GM23338 (cell line): ENCODE results near the gene NLRP1. TPM values are rescaled to one million over a fixed set of nuclear protein-coding genes. Genes with fewer than 3 reads are reported as not detected.

Experiments used
- ATAC-seq: fragments of 200-7000 bp; cut with Tn5 transposase; 3 replicates; pipeline ENCODE4 v1.9.1; 2020
- DNase-seq: peaks from one replicate; pipeline ENCODE4 v3.0.0-alpha.2; 2015; ENCODE audit warnings: low spot score
- H2AFZ ChIP-seq: fragments of 200-600 bp; sonication (generic); 2 replicates; pipeline ENCODE4 v1.8.0; 2016; ENCODE audit warnings: antibody characterized with exemption, mild to moderate bottlenecking, moderate library complexity
- H3F3A ChIP-seq: fragments of 200-600 bp; sonication (generic); replicated peaks from 2 replicates; pipeline ENCODE4 v1.8.0; 2017; ENCODE audit warnings: antibody characterized with exemption, mixed run types, low read depth
- H3K27ac ChIP-seq: fragments of 200-600 bp; sonication (generic); 2 replicates; pipeline ENCODE4 v1.6.1; 2016; ENCODE audit warnings: low read depth
- H3K27me3 ChIP-seq: fragments of 200-600 bp; sonication (generic); 2 replicates; pipeline ENCODE4 v1.8.0; 2016; ENCODE audit warnings: mild to moderate bottlenecking, mixed run types, moderate library complexity; ENCODE audit not compliant: insufficient read depth
- H3K36me3 ChIP-seq: fragments of 200-600 bp; sonication (generic); 2 replicates; pipeline ENCODE4 v1.8.0; 2016; ENCODE audit warnings: mild to moderate bottlenecking; ENCODE audit not compliant: insufficient read depth
- H3K4me1 ChIP-seq: fragments of 200-600 bp; sonication (generic); 2 replicates; pipeline ENCODE4 v1.8.0; 2016; ENCODE audit warnings: mild to moderate bottlenecking, moderate library complexity; ENCODE audit not compliant: insufficient read depth
- H3K4me2 ChIP-seq: fragments of 200-600 bp; sonication (generic); 2 replicates; pipeline ENCODE4 v1.7.1; 2017; ENCODE audit warnings: mixed run types
- H3K4me3 ChIP-seq: fragments of 200-600 bp; sonication (generic); 2 replicates; pipeline ENCODE4 v1.6.1; 2016; ENCODE audit warnings: mixed run types
- H3K79me2 ChIP-seq: fragments of 200-600 bp; sonication (generic); replicated peaks from 2 replicates; pipeline ENCODE4 v1.8.0; 2017; ENCODE audit warnings: mild to moderate bottlenecking; ENCODE audit not compliant: insufficient read depth
- H3K9me2 ChIP-seq: fragments of 200-600 bp; sonication (generic); 2 replicates; pipeline ENCODE4 v1.8.0; 2017; ENCODE audit not compliant: insufficient read depth
- H4K20me1 ChIP-seq: fragments of 200-600 bp; sonication (generic); replicated peaks from 2 replicates; pipeline ENCODE4 v1.8.0; 2017; ENCODE audit warnings: mild to moderate bottlenecking; ENCODE audit not compliant: insufficient read depth
- H3K27ac Mint-ChIP-seq: 2 replicates; pipeline ENCODE4 v1.8.0; 2020; ENCODE audit warnings: inconsistent platforms, mild to moderate bottlenecking, moderate library complexity, mixed read lengths
- H3K27me3 Mint-ChIP-seq: 3 replicates; pipeline ENCODE4 v1.8.0; 2022; ENCODE audit warnings: low read depth, mild to moderate bottlenecking, moderate library complexity, mixed read lengths, inconsistent platforms; ENCODE audit not compliant: insufficient read depth, poor library complexity
- H3K36me3 Mint-ChIP-seq: 3 replicates; pipeline ENCODE4 v1.8.0; 2021; ENCODE audit warnings: low read depth, mild to moderate bottlenecking, inconsistent platforms, moderate library complexity, mixed read lengths
- H3K4me1 Mint-ChIP-seq: 3 replicates; pipeline ENCODE4 v1.8.0; 2020; ENCODE audit warnings: mild to moderate bottlenecking, inconsistent platforms, mixed read lengths
- H3K4me3 Mint-ChIP-seq: 3 replicates; pipeline ENCODE4 v1.8.0; 2021; ENCODE audit warnings: moderate library complexity, mild to moderate bottlenecking, inconsistent platforms, mixed read lengths
- H3K9me3 Mint-ChIP-seq: 3 replicates; pipeline ENCODE4 v1.8.0; 2020; ENCODE audit warnings: moderate library complexity, mild to moderate bottlenecking, inconsistent platforms, mixed read lengths
- CREB1 ChIP-seq: fragments of 250-450 bp; sonication (Bioruptor Pico); IDR thresholded peaks from 2 replicates; pipeline ENCODE4 v1.5.0; 2020; ENCODE audit warnings: low read depth, mild to moderate bottlenecking, moderate library complexity
- CTCF ChIP-seq, 2 experiments: fragments of 200-600 bp in 1 of 2; sonication (generic) in 1 of 2; conservative IDR thresholded peaks; 2 replicates each; pipeline versions ENCODE4 v1.5.1 to v1.6.1; 2016 to 2017; ENCODE audit warnings: antibody characterized with exemption in 2 of 2, low read depth in 2 of 2, mild to moderate bottlenecking in 2 of 2, moderate library complexity in 1 of 2
- ETS1 ChIP-seq: IDR thresholded peaks from 2 replicates; pipeline ENCODE4 v1.6.1; 2016; ENCODE audit warnings: antibody characterized with exemption
- EZH2 ChIP-seq: fragments of 200-600 bp; sonication (generic); IDR thresholded peaks from one replicate; pipeline ENCODE4 v1.8.0; 2017; ENCODE audit warnings: antibody characterized with exemption, mild to moderate bottlenecking, low read depth; ENCODE audit not compliant: unreplicated experiment
- EZH2phosphoT487 ChIP-seq: fragments of 200-600 bp; sonication (generic); IDR thresholded peaks from one replicate; pipeline ENCODE4 v1.8.1; 2018; ENCODE audit warnings: antibody characterized with exemption; ENCODE audit not compliant: unreplicated experiment
- JUNB ChIP-seq: IDR thresholded peaks from one replicate; pipeline ENCODE4 v1.6.1; 2016; ENCODE audit warnings: antibody characterized with exemption; ENCODE audit not compliant: unreplicated experiment
- NANOG ChIP-seq: IDR thresholded peaks from 2 replicates; pipeline ENCODE4 v1.6.1; 2016; ENCODE audit warnings: antibody characterized with exemption, borderline replicate concordance
- POLR2AphosphoS5 ChIP-seq: IDR thresholded peaks from 2 replicates; pipeline ENCODE4 v1.6.1; 2016; ENCODE audit warnings: antibody characterized with exemption, low read depth
- REST ChIP-seq: IDR thresholded peaks from one replicate; pipeline ENCODE4 v1.6.1; 2018; ENCODE audit warnings: antibody characterized with exemption; ENCODE audit not compliant: unreplicated experiment
- STAT1 ChIP-seq: IDR thresholded peaks from one replicate; pipeline ENCODE4 v1.6.1; 2016; ENCODE audit warnings: antibody characterized with exemption; ENCODE audit not compliant: unreplicated experiment
- ZNF114 ChIP-seq: fragments of 250-450 bp; sonication (Bioruptor Pico); IDR thresholded peaks from 2 replicates; pipeline ENCODE4 v1.5.0; 2020; ENCODE audit warnings: mild to moderate bottlenecking, moderate library complexity
- ZNF331 ChIP-seq: fragments of 250-450 bp; sonication (Bioruptor Pico); IDR thresholded peaks from 2 replicates; pipeline ENCODE4 v1.5.0; 2020; ENCODE audit warnings: low read depth, mild to moderate bottlenecking, moderate library complexity
- ZNF462 ChIP-seq: fragments of 250-450 bp; sonication (Bioruptor Pico); IDR thresholded peaks from 2 replicates; pipeline ENCODE4 v1.5.0; 2020; ENCODE audit warnings: mild to moderate bottlenecking, moderate library complexity
- polyA plus RNA-seq: library from polyadenylated mRNA; unstranded; fragments of >200 nt; fragmentation: Nextera tagmentation; extraction: Ambion mirVana; gene quantifications from 2 replicates; pipeline ENCODE4 v1.2.1, GENCODE V29; 2016
- total RNA-seq: library from RNA; depleted of rRNA; stranded (reverse); fragments of >200 nt; shearing (Covaris generic); gene quantifications from 2 replicates; pipeline ENCODE4 v1.2.3, GENCODE V29; 2014

NLRP1 gene
- total and polyA plus RNA-seq, 2 experiments from 2014 or later = 7.6 to 16.2 TPM

GRCh38 chr17:5472511-5472910 is 111.8 kb downstream of the NLRP1 start:
- Histone ChIP-seq H4K20me1 (peaks cover under 1% of the 10 kb centered on the region; the same call in 1 of the 2 replicates), H3K36me3 (peaks cover 17% of the 10 kb centered on the region; the same call in 1 of the 2 replicates), H3K27me3 (no peaks in the 10 kb centered on the region), H3K27ac (no peak overlapping the region), H3K4me1 (no peaks in the 10 kb centered on the region), H3K4me2 (no peak overlapping the region), H3F3A (no peaks in the 10 kb centered on the region), H3K4me3 (no peak overlapping the region), H2AFZ (no peak overlapping the region), H3K79me2 (peaks cover 24% of the 10 kb centered on the region), H3K9me2 (no peaks in the 10 kb centered on the region)
- TF ChIP-seq ZNF114 (CRISPR knock-in tag) (no peak), EZH2 (no peak), NANOG (no peak), CREB1 (CRISPR knock-in tag) (no peak), ETS1 (no peak), POLR2AphosphoS5 (no peak), REST (no peak), JUNB (no peak), STAT1 (no peak), EZH2phosphoT487 (no peak), ZNF331 (CRISPR knock-in tag) (no peak), CTCF (conservative IDR thresholded peaks at IDR 0.05; ENCODE audit: low read depth in 2 of 2) (no peak), ZNF462 (CRISPR knock-in tag) (no peak)
- Mint-ChIP-seq H3K27ac (no peak overlapping the region), H3K4me1 (no peaks in the 10 kb centered on the region), H3K4me3 (no peak overlapping the region), H3K36me3 (peaks cover 34% of the 10 kb centered on the region), H3K27me3 (no peaks in the 10 kb centered on the region), H3K9me3 (no peaks in the 10 kb centered on the region)
- ATAC-seq = no peak
- DNase-seq = no peak
